Cerebellar nuclear complex (tissue), 1 donor: ENCODE measurements around the gene CNKSR1.
"Not testable (repeated sequence)": the region's sequence is repeated elsewhere in the genome, so short reads cannot be mapped to it uniquely, and the experiment has no call there.

ENCODE experiments used
- DNase-seq, 2 experiments: peaks; one replicate each; lab custom pipeline; 2025; lab: John Stamatoyannopoulos, UW

CNKSR1 gene

DNA sequence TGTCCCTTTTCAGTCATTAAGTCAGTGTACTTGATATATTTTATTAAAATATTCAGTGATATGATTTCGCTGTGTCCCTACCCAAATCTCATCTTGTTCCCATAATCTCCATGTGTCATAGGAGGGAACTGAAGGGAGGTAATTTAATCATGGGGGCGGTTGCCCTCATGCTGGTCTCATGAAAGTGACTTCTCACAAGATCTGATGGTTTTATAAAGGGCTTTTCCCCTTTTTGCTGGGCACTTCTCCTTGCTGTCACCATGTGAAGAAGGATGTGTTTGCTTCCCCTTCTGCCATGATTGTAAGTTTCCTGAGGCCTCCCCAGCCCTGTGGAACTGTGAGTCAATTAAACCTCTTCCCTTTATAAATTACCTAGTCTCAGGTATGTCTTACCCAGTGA is 53.4 kb downstream of the CNKSR1 start:
- DNase-seq = not testable (repeated sequence)

- DNase-seq = peak; percentile 68 to 96
Observed at GRCh38 chr1:26233903-26234643, 56.8 kb downstream of the CNKSR1 start, which contains the start of gene CEP85. Gene CEP85, plus strand, starts transcription at chr1:26234200. Its CDS starts 5,584 bp downstream, at chr1:26239784.

GRCh38 chr1:26234644-26235370 is 57.5 kb downstream of the CNKSR1 start:
- no peak for DNase-seq

DNA sequence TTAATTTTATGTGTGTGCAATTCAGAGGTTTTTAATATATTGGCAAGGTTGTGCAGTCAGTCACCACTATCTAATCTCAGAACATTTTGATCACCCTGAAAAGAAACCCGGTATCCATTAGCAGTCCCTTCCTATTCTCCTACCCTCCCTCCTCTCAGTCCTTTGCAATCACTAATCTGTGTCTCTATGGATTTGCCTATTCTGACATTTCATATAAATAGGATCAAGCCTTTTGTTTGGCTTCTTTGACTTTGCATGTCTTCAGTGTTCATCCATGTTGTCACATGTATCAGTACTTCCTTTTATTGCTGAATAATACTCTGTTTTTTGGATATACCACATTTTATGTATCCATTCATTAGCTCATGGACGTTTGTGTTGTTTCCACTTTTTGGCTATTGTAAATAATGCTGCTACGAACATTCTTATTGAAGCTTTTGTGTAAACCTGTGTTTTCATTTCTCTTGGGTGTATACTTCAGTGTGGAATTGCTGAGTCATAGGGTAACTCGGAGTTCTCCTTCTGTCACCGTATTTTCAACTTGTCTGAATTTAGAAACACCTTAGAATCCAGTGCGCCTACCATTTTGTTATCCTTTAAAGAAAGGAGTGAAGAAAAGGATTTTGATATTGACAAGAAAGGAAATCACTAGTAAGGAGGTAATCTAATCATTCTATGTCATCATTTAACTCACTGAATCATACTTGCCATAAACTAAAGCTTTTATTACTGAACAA is 60.1 kb downstream of the CNKSR1 start:
- no peak for DNase-seq
